GM12873 (cell line): ENCODE data around the gene MRPS23.
A peak's percentile ranks its signal among the peaks of the same experiment; 100 is the strongest.

Experiments used
- CTCF ChIP-seq: IDR thresholded peaks from 2 replicates; pipeline ENCODE4 v1.5.1; 2012; ENCODE audit warnings: low read depth, mild to moderate bottlenecking, moderate library complexity, low read length, control low read depth; ENCODE audit not compliant: insufficient read depth; ENCODE audit errors: missing control alignments

The MRPS23 gene

GRCh38 chr17:57876866-57877237, 27.0 kb upstream of the MRPS23 start:
- no peak for TF ChIP-seq CTCF

- TF ChIP-seq CTCF: no peak
Observed at GRCh38 chr17:57876023-57876865, 26.4 kb upstream of the MRPS23 start.

GRCh38 chr17:57875290-57876022, 25.6 kb upstream of the MRPS23 start:
- peak; percentile 17 for TF ChIP-seq CTCF

- TF ChIP-seq CTCF: no peak
Observed at GRCh38 chr17:57874434-57875289, 24.8 kb upstream of the MRPS23 start.

- TF ChIP-seq CTCF: no peak
Observed at GRCh38 chr17:57874058-57874419, 24.2 kb upstream of the MRPS23 start.

GRCh38 chr17:57873261-57874057, 23.6 kb upstream of the MRPS23 start:
- TF ChIP-seq CTCF: no peak

GRCh38 chr17:57872536-57872935, 22.7 kb upstream of the MRPS23 start:
- no peak for TF ChIP-seq CTCF
